Brain pericyte (primary cell): ENCODE results near the gene NUDCD3.

Source experiments
- DNase-seq: peaks from one replicate; pipeline ENCODE4 v3.0.0-alpha.2; 2012; ENCODE audit warnings: low read depth, low spot score

NUDCD3 gene

GRCh38 chr7:44482502-44483485 is 7.7 kb downstream of the NUDCD3 start:
- no peak for DNase-seq

- no peak for DNase-seq
Measured at GRCh38 chr7:44477938-44478337, 12.5 kb downstream of the NUDCD3 start.

- peak; percentile 37 for DNase-seq
Measured at GRCh38 chr7:44477063-44477830, 13.2 kb downstream of the NUDCD3 start.

- DNase-seq, result no peak
Measured at GRCh38 chr7:44476313-44476712, 14.1 kb downstream of the NUDCD3 start.

- no peak for DNase-seq
Measured at GRCh38 chr7:44473295-44473694, 17.2 kb downstream of the NUDCD3 start.

DNA sequence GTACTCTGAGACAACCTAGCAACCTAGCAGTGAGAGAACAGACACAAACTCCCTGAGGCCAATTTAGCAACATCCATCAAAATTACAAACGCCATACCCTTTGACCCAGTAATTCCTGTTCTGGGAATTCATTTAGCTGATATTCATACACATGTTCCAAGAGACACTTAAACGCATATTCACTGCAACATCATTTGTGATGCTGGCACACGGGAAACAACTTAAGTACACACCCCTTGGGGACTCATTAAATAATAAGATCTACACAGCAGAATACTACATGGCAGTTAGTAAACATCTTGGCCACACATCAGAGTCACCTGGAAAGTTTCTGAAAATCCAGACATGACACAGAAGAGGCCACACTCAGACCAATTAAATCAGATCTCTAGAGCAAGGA is 17.6 kb downstream of the NUDCD3 start:
- DNase-seq, result no peak

GRCh38 chr7:44471850-44472249 is 18.6 kb downstream of the NUDCD3 start:
- no peak for DNase-seq

- no peak for DNase-seq
Measured at GRCh38 chr7:44471436-44471835, 19.0 kb downstream of the NUDCD3 start.

GRCh38 chr7:44470628-44471245 is 19.7 kb downstream of the NUDCD3 start:
- DNase-seq, result no peak

DNA sequence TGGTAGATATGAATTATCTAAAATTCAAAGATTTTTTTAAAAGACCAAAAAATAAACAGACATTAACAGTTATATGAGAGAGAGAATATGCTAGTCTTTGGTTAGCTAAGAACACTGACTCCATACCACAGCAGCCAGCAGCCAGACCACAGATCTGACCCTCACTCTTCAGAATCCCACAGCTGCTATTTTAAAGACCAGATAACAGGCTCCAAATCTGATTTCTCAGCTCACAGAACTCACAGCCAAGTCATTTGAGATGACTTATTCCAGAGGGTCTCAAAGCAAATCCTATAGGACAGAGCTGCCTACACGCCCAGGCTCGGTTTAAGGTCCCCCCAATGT is 20.4 kb downstream of the NUDCD3 start:
- DNase-seq, result no peak

- DNase-seq, result no peak
Measured at GRCh38 chr7:44469461-44470134, 20.9 kb downstream of the NUDCD3 start.

- no peak for DNase-seq
Measured at GRCh38 chr7:44467217-44467548, 23.3 kb downstream of the NUDCD3 start.

DNA sequence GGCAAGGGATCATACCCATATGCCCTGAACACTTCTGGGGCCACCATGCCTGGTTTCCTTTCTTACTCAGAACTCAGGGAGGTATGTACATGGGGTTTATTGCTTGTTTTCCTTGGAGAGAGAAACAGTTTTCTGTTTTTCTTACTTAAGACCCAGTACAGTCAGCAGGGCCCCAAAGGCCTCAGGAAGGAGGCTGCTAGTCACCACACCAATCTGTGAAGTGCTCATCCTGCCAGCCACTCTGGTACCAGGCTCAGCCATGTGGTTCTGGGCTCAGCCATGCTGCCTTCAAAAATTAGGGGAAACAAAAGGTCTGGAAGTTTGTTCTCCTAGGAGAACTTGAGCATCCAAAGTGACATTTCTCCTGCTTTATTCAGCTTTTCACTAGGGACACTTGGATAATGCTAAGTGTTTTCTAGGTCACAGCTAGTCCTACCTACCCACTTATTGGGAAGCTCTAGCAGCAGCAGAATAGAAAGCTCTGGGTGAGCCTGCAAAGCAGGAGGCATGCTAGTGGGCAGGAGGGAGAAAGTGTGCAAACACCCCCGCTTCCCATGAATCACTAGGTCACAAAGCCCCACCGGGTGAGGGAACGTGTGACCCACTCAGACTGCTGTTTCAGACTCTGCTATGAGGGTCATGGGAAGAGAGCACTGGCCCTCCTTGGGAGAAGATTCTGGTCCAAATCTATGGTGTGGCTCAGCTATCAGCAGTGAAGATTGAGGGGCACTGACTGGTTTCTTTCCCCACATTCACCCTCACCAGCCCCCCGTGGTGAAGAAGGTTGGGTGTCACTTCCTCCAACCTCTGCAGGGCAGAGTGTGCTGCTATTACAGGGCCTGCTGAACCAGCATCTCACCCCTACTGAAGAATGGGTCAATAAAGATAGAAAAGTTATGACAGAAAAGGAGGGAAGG is 23.9 kb downstream of the NUDCD3 start:
- DNase-seq, result peak; percentile 55

DNA sequence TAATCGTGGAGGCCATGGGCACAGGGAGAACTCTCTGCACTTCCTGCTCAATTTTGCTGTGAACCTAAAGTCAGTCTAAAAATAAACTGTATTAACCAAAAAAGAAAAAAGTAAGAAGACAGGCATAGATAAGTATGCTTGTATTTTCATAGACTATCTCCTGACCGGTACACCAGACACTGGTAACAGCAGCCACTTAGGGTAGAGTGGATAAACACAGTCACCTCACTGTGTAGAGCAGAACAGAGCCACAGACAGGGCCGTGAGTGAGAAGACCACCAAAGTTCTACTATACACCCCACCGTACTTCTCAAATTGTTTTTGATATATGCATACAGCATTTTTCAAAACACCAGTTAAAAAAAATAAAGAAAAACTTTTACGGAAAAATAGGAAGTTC is 25.0 kb downstream of the NUDCD3 start:
- DNase-seq, result no peak

DNA sequence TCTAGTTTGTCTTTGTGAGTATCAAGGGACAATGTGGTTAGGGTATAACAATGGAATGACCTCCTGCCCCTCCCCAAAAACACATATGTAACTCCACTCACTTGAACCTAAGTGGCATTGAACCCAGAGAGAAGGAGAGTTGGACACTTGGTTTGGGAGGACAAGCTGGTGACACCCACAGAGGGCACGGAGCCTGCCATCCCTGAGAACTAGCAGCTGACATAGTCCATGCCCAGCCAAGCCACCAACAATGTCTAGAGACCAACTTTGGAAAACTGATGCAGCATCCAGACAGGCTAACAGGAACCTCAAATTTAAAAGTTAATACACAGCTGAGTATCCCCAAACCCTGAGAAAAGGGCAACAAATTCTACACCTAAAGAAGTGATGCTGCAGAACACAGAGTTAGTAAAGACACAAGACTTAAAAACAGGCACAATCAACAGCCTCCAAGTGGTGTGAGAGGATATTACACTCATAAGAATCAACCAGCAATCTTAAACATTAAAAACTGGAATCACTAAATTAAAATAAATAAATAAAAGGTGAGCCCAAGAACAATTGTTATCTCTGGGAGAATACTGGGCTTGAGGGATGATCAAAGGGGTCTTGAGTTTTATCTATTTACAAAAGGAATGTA is 27.2 kb downstream of the NUDCD3 start:
- no peak for DNase-seq

- no peak for DNase-seq
Measured at GRCh38 chr7:44461387-44461786, 29.1 kb downstream of the NUDCD3 start.

DNA sequence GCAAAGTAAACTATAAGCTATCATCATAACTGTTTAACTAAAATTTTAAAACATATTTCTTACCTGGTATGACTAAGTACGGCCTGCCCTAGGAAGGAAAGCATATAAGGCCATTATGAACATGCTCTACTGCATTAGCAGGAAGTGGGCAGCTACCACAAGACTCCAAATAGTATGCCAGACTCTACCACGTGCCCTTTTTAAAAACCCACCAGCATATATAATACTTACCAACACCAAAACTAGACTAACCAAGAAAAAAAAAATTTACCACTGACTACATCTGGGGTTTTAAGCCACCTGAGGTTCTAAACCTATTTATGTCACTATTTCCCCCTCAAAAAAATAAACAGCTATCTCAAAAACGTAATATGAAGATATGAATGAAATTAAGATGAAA is 30.1 kb downstream of the NUDCD3 start:
- DNase-seq, result no peak

- DNase-seq, result no peak
Measured at GRCh38 chr7:44455155-44455554, 35.3 kb downstream of the NUDCD3 start.

GRCh38 chr7:44454348-44454747 is 36.1 kb downstream of the NUDCD3 start:
- DNase-seq, result no peak

DNA sequence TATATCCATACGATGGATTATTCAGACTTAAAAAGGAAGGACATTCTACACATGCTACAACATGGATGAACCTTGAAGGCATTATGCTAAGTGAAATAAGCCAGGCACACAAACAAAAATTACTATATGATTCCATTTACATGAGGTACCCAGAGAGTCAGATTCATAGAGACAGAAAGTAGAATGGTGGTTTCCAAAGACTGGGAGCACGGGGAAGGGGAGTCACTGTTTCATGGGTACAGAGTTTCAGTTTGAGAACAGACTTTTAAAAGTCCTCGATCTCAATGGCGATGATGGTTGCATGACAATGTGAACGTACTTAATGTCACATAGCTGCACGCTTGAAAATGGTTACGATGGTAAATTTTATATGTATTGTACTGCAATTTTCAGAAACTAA is 39.3 kb downstream of the NUDCD3 start:
- DNase-seq, result no peak
